Heart left ventricle (tissue), 16 donors: ENCODE results near the gene AFAP1L1. TPM values are rescaled to one million over a fixed set of nuclear protein-coding genes. Genes with fewer than 3 reads are reported as not detected.

Source experiments
- ATAC-seq, 4 donors: fragments of 200-7000 bp; cut with Tn5 transposase; one replicate each; pipeline ENCODE4 v1.9.1; 2020 to 2022; ENCODE audit warnings: moderate library complexity in 4 of 4, mild to moderate bottlenecking in 3 of 4, moderate number of reproducible peaks in 1 of 4
- DNase-seq, 5 donors: peaks; one replicate each; pipeline ENCODE4 v3.0.0-alpha.2; 2020
- H3K27ac ChIP-seq, 12 donors: fragments of 200-600 bp; sonication (generic) in 4 of 12; one replicate each; pipeline versions ENCODE4 v1.5.0 to v1.8.0; 2016 to 2022; ENCODE audit warnings: mild to moderate bottlenecking in 2 of 12
- H3K27me3 ChIP-seq, 9 donors: fragments of 200-600 bp; sonication (generic) in 2 of 9; one replicate each; pipeline versions ENCODE4 v1.5.1 to v1.8.0; 2016 to 2022; ENCODE audit warnings: mild to moderate bottlenecking in 3 of 9
- H3K36me3 ChIP-seq, 9 donors: fragments of 200-600 bp; sonication (generic) in 2 of 9; one replicate each; pipeline versions ENCODE4 v1.5.0 to v1.8.0; 2018 to 2022; ENCODE audit warnings: mild to moderate bottlenecking in 2 of 9
- H3K4me1 ChIP-seq, 12 donors: fragments of 200-600 bp; sonication (generic) in 4 of 12; one replicate each; pipeline versions ENCODE4 v1.5.0 to v1.8.0; 2016 to 2022; ENCODE audit warnings: mild to moderate bottlenecking in 3 of 12
- H3K4me3 ChIP-seq, 12 donors: fragments of 200-600 bp; sonication (generic) in 4 of 12; one replicate each; pipeline versions ENCODE4 v1.5.0 to v1.8.0; 2017 to 2022; ENCODE audit warnings: mild to moderate bottlenecking in 9 of 12, moderate library complexity in 4 of 12
- H3K9me3 ChIP-seq, 12 donors: fragments of 200-600 bp; sonication (generic) in 4 of 12; one replicate each; pipeline versions ENCODE4 v1.5.0 to v1.8.0; 2016 to 2022; ENCODE audit warnings: mild to moderate bottlenecking in 1 of 12
- POLR2A ChIP-seq, 2 donors: fragments of 450-650 bp; IDR thresholded peaks; one replicate each; pipeline ENCODE4 v1.6.1; 2017; ENCODE audit warnings: antibody characterized with exemption in 2 of 2, mild to moderate bottlenecking in 2 of 2, moderate library complexity in 2 of 2
- WGBS, 4 donors: extraction: QIAGEN DNeasy Blood & Tissue Kit in 2 of 4; methylation state at CpG; one replicate each; pipeline versions ENCODE4 v1.1.5 to v1.1.7; 2013 to 2018; 5-methylcytosine and 5-hydroxymethylcytosine counted together
- intact Hi-C, 10 donors: fragments of 100-400 bp; cut with DNase I; formaldehyde crosslinking; loops; one replicate each; pipeline versions ENCODE4 v1.11.1 to v1.14.2; 2022
- polyA plus RNA-seq, 2 donors: library from polyadenylated mRNA; stranded (reverse); fragments of 200-250 nt; gene quantifications; one replicate each; pipeline ENCODE4 v1.2.3, GENCODE V29; 2013
- total RNA-seq, 9 donors: library from RNA; depleted of rRNA in 2 of 9; stranded (reverse); fragments of >200 nt in 2 of 9; fragmentation: NEBNext Ultra II Directional in 3 of 9; extraction: Animal tissue kit (Norgen Biotek cat#: 25700) in 3 of 9; gene quantifications; one replicate each; pipeline versions ENCODE4 v1.1.0 to v1.2.4, GENCODE V29; 2016 to 2023
- TF ChIP-seq, protein P1 (sequence below), 12 donors: fragments of 200-600 bp; sonication (generic) in 4 of 12; IDR thresholded peaks; one replicate each; pipeline versions ENCODE4 v1.5.0 to v1.8.0; 2018 to 2022; ENCODE audit warnings: antibody characterized with exemption in 12 of 12, mild to moderate bottlenecking in 5 of 12
- donor health status: ischemic (EF 13 %, LVEDD 7.1; RV severe dilation, severe dysfunction).
- donor health status: healthy with polysubstance abuse.
- donor health status: DM: no; HTN: yes; CAD: no.
- donor health status: DM: no; HTN: no; CAD: no.
- donor health status: ischemic (EF 25% LVEDD 6.9; RV normal size, moderate dysfunction).
- donor health status: ischemic (EF 25% LVEDD 5.7; RV mildly dilated, moderate dysfunction).
- donor health status: healthy.
- donor health status: DM: yes; HTN: yes; CAD: no.
- donor health status: ischemic (EF 35%, LVEDD 5.7; RV mildly dilated, moderate dysfunction).
- donor health status: nonischemic (EF 11% LVEDD 7.7; RV severe dilation, severe dysfunction).
- donor health status: DM: yes; HTN: yes; CAD: no.
- donor health status: PGD.
- donor health status: ischemic (EF 29% LVEDD 5.4; RV normal size, mild dysfunction).
- donor health status: nonischemic (EF 23%, LVEDD 6.1; RV moderate dilation, normal function).

The AFAP1L1 gene
- total and polyA plus RNA-seq, 11 donors = 30.4 to 57.7 (median 45.0) TPM

DNA sequence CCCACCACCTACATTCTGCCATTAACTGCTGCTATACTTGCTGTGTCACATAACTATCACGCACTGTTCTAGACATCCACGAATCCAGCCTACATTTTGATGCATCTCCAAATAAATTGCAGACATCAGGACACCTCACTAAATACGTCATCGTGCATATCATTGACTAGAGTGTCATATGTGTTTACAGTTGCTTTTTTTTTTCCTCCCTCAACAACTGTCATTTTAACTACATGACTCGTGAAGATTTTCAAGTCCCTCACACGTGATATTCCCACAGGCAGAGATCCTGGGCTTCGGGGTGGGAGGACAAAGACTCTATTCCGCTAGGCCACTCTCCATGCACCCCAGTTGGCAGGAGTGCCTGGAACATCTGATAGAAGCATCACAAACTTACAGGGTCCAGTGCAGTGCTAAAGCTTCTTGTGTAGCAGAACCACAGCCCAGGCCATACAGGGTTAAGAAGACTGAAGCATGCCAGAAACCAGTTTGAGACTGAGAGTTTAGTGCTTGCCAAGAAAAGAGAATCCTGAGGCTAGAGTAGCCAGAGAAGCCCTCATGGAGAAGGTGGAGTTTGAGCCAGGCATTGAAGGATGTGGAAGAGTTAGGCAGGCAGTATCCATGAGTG lies 87.3 kb downstream of the AFAP1L1 start:
- no peaks in the 10 kb centered on the region for H3K9me3 ChIP-seq
- no peak overlapping the region for H3K27ac ChIP-seq
- TF ChIP-seq, protein P1, sequence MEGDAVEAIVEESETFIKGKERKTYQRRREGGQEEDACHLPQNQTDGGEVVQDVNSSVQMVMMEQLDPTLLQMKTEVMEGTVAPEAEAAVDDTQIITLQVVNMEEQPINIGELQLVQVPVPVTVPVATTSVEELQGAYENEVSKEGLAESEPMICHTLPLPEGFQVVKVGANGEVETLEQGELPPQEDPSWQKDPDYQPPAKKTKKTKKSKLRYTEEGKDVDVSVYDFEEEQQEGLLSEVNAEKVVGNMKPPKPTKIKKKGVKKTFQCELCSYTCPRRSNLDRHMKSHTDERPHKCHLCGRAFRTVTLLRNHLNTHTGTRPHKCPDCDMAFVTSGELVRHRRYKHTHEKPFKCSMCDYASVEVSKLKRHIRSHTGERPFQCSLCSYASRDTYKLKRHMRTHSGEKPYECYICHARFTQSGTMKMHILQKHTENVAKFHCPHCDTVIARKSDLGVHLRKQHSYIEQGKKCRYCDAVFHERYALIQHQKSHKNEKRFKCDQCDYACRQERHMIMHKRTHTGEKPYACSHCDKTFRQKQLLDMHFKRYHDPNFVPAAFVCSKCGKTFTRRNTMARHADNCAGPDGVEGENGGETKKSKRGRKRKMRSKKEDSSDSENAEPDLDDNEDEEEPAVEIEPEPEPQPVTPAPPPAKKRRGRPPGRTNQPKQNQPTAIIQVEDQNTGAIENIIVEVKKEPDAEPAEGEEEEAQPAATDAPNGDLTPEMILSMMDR (IDR thresholded peaks at IDR 0.05) = no peak
- TF ChIP-seq POLR2A (IDR thresholded peaks at IDR 0.05) = no peak
- WGBS, 4 donors = 77 to 88% (median 81%) methylated on average over 8 of the region's 8 CpGs
- no peak for ATAC-seq
- intact Hi-C loops = loop anchor here in 4 of 10 donors (5.0 to 10.0 kb wide), 3 partner anchors 37 to 234 kb away; partner anchors contain the start of gene AFAP1L1 (in 2 of the 4)
- H3K4me1 ChIP-seq = peaks cover 0 to 30% (median 11%) of the 10 kb centered on the region in 12 donors
- DNase-seq = no peak
- peaks cover 0 to 17% (median 14%) of the 10 kb centered on the region in 9 donors for H3K36me3 ChIP-seq
- peak overlapping the region in 2 of 12 donors; percentile 69 to 78 for H3K4me3 ChIP-seq
- no peaks in the 10 kb centered on the region for H3K27me3 ChIP-seq

DNA sequence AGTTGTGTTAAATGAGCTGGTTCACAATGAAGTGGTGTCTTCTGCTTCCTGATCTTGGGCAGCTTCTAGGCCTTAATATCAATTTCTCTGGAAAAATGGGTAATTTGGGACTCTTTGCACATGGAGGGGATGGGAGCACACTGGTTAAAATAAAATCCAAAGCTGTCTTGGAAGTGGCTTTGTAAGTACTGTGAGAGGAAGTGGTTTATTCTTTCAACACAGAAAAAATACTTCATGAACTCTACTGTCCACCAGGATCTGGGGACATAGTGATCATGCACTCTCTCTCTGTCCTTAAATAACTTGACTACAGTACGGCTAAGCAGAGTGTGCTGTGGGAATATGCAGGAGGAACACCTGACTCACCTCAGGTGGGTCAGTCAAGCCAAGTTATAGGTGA lies 88.6 kb downstream of the AFAP1L1 start:
- no peak for DNase-seq
- intact Hi-C loops = no loop called here
- Histone ChIP-seq H3K27me3 (no peaks in the 10 kb centered on the region), H3K4me3 (no peak overlapping the region), H3K36me3 (peaks cover 0 to 6% (median under 1%) of the 10 kb centered on the region in 9 donors), H3K9me3 (no peaks in the 10 kb centered on the region), H3K4me1 (peaks cover 0 to 30% (median 11%) of the 10 kb centered on the region in 12 donors), H3K27ac (peak overlapping the region in 1 of 12 donors; percentile 24)
- TF ChIP-seq POLR2A (IDR thresholded peaks at IDR 0.05) = no peak
- TF ChIP-seq, protein P1 (IDR thresholded peaks at IDR 0.05) = no peak
- no peak for ATAC-seq
- 81 to 89% (median 84%) methylated on average over 1 of the region's 1 CpG for WGBS, 4 donors

DNA sequence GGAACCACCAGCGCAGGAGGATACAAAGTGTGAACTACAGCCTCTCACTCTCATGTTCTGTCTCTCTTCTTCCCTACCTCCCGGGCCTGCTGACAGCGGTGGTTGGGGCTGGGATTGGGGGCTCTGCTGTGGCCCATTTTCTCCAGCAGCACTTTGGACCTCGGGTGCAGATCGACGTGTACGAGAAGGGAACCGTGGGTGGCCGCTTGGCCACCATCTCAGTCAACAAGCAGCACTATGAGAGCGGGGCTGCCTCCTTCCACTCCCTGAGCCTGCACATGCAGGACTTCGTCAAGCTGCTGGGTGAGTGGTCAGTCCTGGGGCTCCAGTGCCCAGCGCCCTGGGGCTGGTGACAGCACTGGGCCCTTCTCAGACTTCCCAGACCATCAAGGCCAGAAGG lies 90.9 kb downstream of the AFAP1L1 start:
- WGBS, 4 donors = 87 to 93% (median 90%) methylated on average over 12 of the region's 12 CpGs
- DNase-seq (no peak), ATAC-seq (no peak)
- no peaks in the 10 kb centered on the region for H3K36me3 ChIP-seq
- H3K4me1 ChIP-seq = peaks cover 0 to 25% (median 9%) of the 10 kb centered on the region in 12 donors
- no peaks in the 10 kb centered on the region for H3K27me3 ChIP-seq
- no peak for TF ChIP-seq POLR2A (IDR thresholded peaks at IDR 0.05)
- TF ChIP-seq, protein P1 (IDR thresholded peaks at IDR 0.05) = no peak
- intact Hi-C loops = no loop called here
- H3K4me3 ChIP-seq = no peak overlapping the region
- no peak overlapping the region for H3K27ac ChIP-seq
- H3K9me3 ChIP-seq = no peaks in the 10 kb centered on the region

DNA sequence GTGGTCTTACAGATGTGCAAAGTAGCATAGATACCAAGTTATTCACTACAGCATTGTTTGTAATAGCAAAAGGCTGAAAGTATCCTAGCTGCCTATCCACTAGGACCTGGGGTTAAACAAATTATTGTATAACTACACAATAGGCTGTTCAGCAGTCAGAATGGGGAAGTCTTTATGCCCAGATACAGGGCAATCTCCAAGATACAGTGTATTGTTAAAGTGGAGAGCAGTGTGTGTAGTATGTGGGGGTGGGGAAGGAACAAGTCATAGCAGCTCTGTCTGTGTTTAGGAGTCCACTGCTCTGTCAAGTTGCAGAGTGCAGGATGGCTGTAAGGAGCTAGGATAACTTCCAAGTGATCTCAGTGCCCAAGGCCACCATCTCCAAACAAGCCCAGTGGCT lies 91.7 kb downstream of the AFAP1L1 start:
- TF ChIP-seq POLR2A (IDR thresholded peaks at IDR 0.05) = no peak
- TF ChIP-seq, protein P1 (IDR thresholded peaks at IDR 0.05) = no peak
- H3K9me3 ChIP-seq = no peaks in the 10 kb centered on the region
- H3K36me3 ChIP-seq = no peaks in the 10 kb centered on the region
- DNase-seq (no peak), ATAC-seq (no peak)
- H3K4me1 ChIP-seq = peaks cover 0 to 27% (median 6%) of the 10 kb centered on the region in 12 donors
- no peaks in the 10 kb centered on the region for H3K27me3 ChIP-seq
- no peak overlapping the region for H3K27ac ChIP-seq
- H3K4me3 ChIP-seq = no peak overlapping the region
- intact Hi-C loops = no loop called here
